ENCODE results near the gene B3GALT6. TPM values are rescaled to one million over a fixed set of nuclear protein-coding genes. Genes with fewer than 3 reads are reported as not detected.

Gene B3GALT6
- total RNA-seq, 1 experiment from 2014 or later = 84.2 TPM

- no peak for DNase-seq (ENCODE audit: low spot score)
Measured at GRCh38 chr1:1200876-1201810, 30.9 kb upstream of the B3GALT6 start.

- DNase-seq (ENCODE audit: low spot score) = no peak
Measured at GRCh38 chr1:1202831-1203560, 29.0 kb upstream of the B3GALT6 start.

GRCh38 chr1:1203561-1204424, 28.2 kb upstream of the B3GALT6 start:
- DNase-seq (ENCODE audit: low spot score) = no peak

GRCh38 chr1:1204425-1204920, 27.6 kb upstream of the B3GALT6 start:
- DNase-seq (ENCODE audit: low spot score) = no peak

- DNase-seq (ENCODE audit: low spot score) = no peak
Measured at GRCh38 chr1:1204998-1205768, 26.9 kb upstream of the B3GALT6 start.

GRCh38 chr1:1205769-1206375, 26.2 kb upstream of the B3GALT6 start:
- DNase-seq (ENCODE audit: low spot score) = no peak

- no peak for DNase-seq (ENCODE audit: low spot score)
Measured at GRCh38 chr1:1206376-1206965, 25.6 kb upstream of the B3GALT6 start, which contains the start of gene TNFRSF18. TSS of gene TNFRSF18 (minus strand) at chr1:1206592. CDS start at chr1:1206571, 21 bp downstream.

GRCh38 chr1:1206966-1207531, 25.0 kb upstream of the B3GALT6 start:
- DNase-seq (ENCODE audit: low spot score) = no peak

- DNase-seq (ENCODE audit: low spot score) = no peak
Measured at GRCh38 chr1:1207571-1207892, 24.5 kb upstream of the B3GALT6 start.

GRCh38 chr1:1208713-1209433, 23.2 kb upstream of the B3GALT6 start:
- no peak for DNase-seq (ENCODE audit: low spot score)

- DNase-seq (ENCODE audit: low spot score) = no peak
Measured at GRCh38 chr1:1210726-1211540, 21.1 kb upstream of the B3GALT6 start.

- DNase-seq (ENCODE audit: low spot score) = no peak
Measured at GRCh38 chr1:1211541-1212441, 20.2 kb upstream of the B3GALT6 start.

GRCh38 chr1:1212780-1213344, 19.2 kb upstream of the B3GALT6 start:
- no peak for DNase-seq (ENCODE audit: low spot score)

- DNase-seq (ENCODE audit: low spot score) = no peak
Measured at GRCh38 chr1:1213345-1214265, 18.4 kb upstream of the B3GALT6 start, which contains the start of gene TNFRSF4. TSS of gene TNFRSF4 (minus strand) at chr1:1214153. CDS start at chr1:1214127, 26 bp downstream.

- DNase-seq (ENCODE audit: low spot score) = no peak
Measured at GRCh38 chr1:1215080-1215676, 16.9 kb upstream of the B3GALT6 start.
